ENCODE data around the gene USE1. TPM values are rescaled to one million over a fixed set of nuclear protein-coding genes. Genes with fewer than 3 reads are reported as not detected.
A peak's percentile ranks its signal among the peaks of the same experiment; 100 is the strongest.

The USE1 gene
- polyA plus RNA-seq, 1 experiment: 21.1 TPM

GRCh38 chr19:17266026-17266425, 50.9 kb downstream of the USE1 start:
- POLR2A ChIA-PET: no interaction called here
- no peak for TF ChIP-seq CTCF (IDR thresholded peaks at IDR 0.05; ENCODE audit: low read depth, low read length)

GRCh38 chr19:17266589-17266974, 51.4 kb downstream of the USE1 start:
- Histone ChIP-seq H3K27me3 (ENCODE audit: control insufficient read depth, insufficient read depth, low read length) (no peaks in the 10 kb centered on the region), H3K9me3 (ENCODE audit: control insufficient read depth, insufficient read depth, low read length) (no peaks in the 10 kb centered on the region), H3K27ac (ENCODE audit: low read depth, low read length) (no peak overlapping the region), H3K4me3 (ENCODE audit: low read depth, low read length) (no peak overlapping the region)
- POLR2A ChIA-PET: interaction anchor here (0.8 to 1.3 kb wide), 4 partner anchors 11 to 52 kb away, joined by 3 to 4 read pairs (median 3); partner anchors contain the start of genes OCEL1 and USE1
- CTCF ChIA-PET: interaction anchor here (0.8 to 1.1 kb wide), 2 partner anchors 16 to 26 kb away, joined by 3 read pairs; no protein-coding TSS in a partner anchor
- no peak for DNase-seq (ENCODE audit: low read depth, low spot score)
- no peak for TF ChIP-seq CTCF (IDR thresholded peaks at IDR 0.05; ENCODE audit: low read depth, low read length)

More at GRCh38 chr19:17266026-17266425, 50.9 kb downstream of the USE1 start:
- CTCF ChIA-PET: no interaction called here
- no peak for DNase-seq (ENCODE audit: low read depth, low spot score)
- H3K4me3 ChIP-seq (ENCODE audit: low read depth, low read length): no peak overlapping the region
- H3K9me3 ChIP-seq (ENCODE audit: control insufficient read depth, insufficient read depth, low read length): no peaks in the 10 kb centered on the region
- no peaks in the 10 kb centered on the region for H3K27me3 ChIP-seq (ENCODE audit: control insufficient read depth, insufficient read depth, low read length)
- no peak overlapping the region for H3K27ac ChIP-seq (ENCODE audit: low read depth, low read length)

- Histone ChIP-seq H3K27ac (ENCODE audit: low read depth, low read length) (peak within 1 kb of the TSS; percentile 52), H3K9me3 (ENCODE audit: control insufficient read depth, insufficient read depth, low read length) (no peaks in the 10 kb centered on the region), H3K27me3 (ENCODE audit: control insufficient read depth, insufficient read depth, low read length) (no peaks in the 10 kb centered on the region), H3K4me3 (ENCODE audit: low read depth, low read length) (peak within 1 kb of the TSS; percentile 96)
- ChIA-PET POLR2A (interaction anchor here (0.7 to 1.3 kb wide), 5 partner anchors 10 to 178 kb away, joined by 3 to 4 read pairs (median 3); partner anchors contain the start of genes OCEL1 and USE1), CTCF (interaction anchor here (0.8 to 1.1 kb wide), 2 partner anchors 15 to 26 kb away, joined by 3 read pairs; no protein-coding TSS in a partner anchor)
- TF ChIP-seq CTCF (IDR thresholded peaks at IDR 0.05; ENCODE audit: low read depth, low read length): no peak
- peak; percentile 99 for DNase-seq (ENCODE audit: low read depth, low spot score)
Observed at GRCh38 chr19:17266975-17267788, 52.0 kb downstream of the USE1 start, which contains the start of gene BABAM1. TSS of gene BABAM1 (plus strand) at chr19:17267443. CDS start at chr19:17268807, 1,364 bp downstream.

DNA sequence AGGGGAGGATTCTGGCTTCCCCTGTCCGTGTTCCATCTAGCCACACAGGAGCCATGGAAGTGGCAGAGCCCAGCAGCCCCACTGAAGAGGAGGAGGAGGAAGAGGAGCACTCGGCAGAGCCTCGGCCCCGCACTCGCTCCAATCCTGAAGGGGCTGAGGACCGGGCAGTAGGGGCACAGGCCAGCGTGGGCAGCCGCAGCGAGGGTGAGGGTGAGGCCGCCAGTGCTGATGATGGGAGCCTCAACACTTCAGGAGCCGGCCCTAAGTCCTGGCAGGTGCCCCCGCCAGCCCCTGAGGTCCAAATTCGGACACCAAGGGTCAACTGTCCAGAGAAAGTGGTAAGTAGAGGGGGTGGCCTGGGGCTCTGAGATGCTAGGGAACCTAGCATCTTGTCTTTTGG, 53.6 kb downstream of the USE1 start:
- Histone ChIP-seq H3K27me3 (ENCODE audit: control insufficient read depth, insufficient read depth, low read length) (no peaks in the 10 kb centered on the region), H3K27ac (ENCODE audit: low read depth, low read length) (no peak overlapping the region), H3K4me3 (ENCODE audit: low read depth, low read length) (no peak overlapping the region), H3K9me3 (ENCODE audit: control insufficient read depth, insufficient read depth, low read length) (no peaks in the 10 kb centered on the region)
- ChIA-PET CTCF (no interaction called here), POLR2A (interaction anchor here (0.6 to 0.7 kb wide), 2 partner anchors 53 to 494 kb away, joined by 3 read pairs; no protein-coding TSS in a partner anchor)
- no peak for DNase-seq (ENCODE audit: low read depth, low spot score)
- no peak for TF ChIP-seq CTCF (IDR thresholded peaks at IDR 0.05; ENCODE audit: low read depth, low read length)

Other genes with a start within 250 kb of the USE1 start
- gene CPAMD8, start 188.5 kb upstream of the USE1 start, polyA plus RNA-seq (2011; rRNA removed): 0.38 and 0.56 TPM in 2 replicates
- 4.6 and 4.9 TPM in 2 replicates for gene HAUS8, start 139.9 kb upstream of the USE1 start, polyA plus RNA-seq (2011; rRNA removed)
- gene MYO9B, start 139.6 kb upstream of the USE1 start, polyA plus RNA-seq (2011; rRNA removed): 34.5 and 42.5 TPM in 2 replicates
- 4.6 and 6.7 TPM in 2 replicates for gene OCEL1, start 10.9 kb downstream of the USE1 start, polyA plus RNA-seq (2011; rRNA removed)
- 16.3 and 18.9 TPM in 2 replicates for gene NR2F6, start 30.6 kb downstream of the USE1 start, polyA plus RNA-seq (2011; rRNA removed)
- gene USHBP1, start 49.4 kb downstream of the USE1 start, polyA plus RNA-seq (2011; rRNA removed): not detected in 2 replicates
- 92.0 and 98.6 TPM in 2 replicates for gene BABAM1, start 52.1 kb downstream of the USE1 start, polyA plus RNA-seq (2011; rRNA removed)
- gene ANKLE1, start 66.5 kb downstream of the USE1 start, polyA plus RNA-seq (2011; rRNA removed): 0.33 and 0.36 TPM in 2 replicates
- 6.1 and 8.6 TPM in 2 replicates for gene ABHD8, start 88.1 kb downstream of the USE1 start, polyA plus RNA-seq (2011; rRNA removed)
- gene MRPL34, start 90.5 kb downstream of the USE1 start, polyA plus RNA-seq (2011; rRNA removed): 23.2 and 24.3 TPM in 2 replicates
- 38.7 and 40.7 TPM in 2 replicates for gene DDA1, start 94.2 kb downstream of the USE1 start, polyA plus RNA-seq (2011; rRNA removed)
- 1.8 and 2.0 TPM in 2 replicates for gene ANO8, start 119.5 kb downstream of the USE1 start, polyA plus RNA-seq (2011; rRNA removed)
- gene GTPBP3, start 122.2 kb downstream of the USE1 start, polyA plus RNA-seq (2011; rRNA removed): 4.7 TPM in 2 replicates
- not detected in 2 replicates for gene PLVAP, start 162.0 kb downstream of the USE1 start, polyA plus RNA-seq (2011; rRNA removed)
- gene CCDC194, start 178.8 kb downstream of the USE1 start, polyA plus RNA-seq (2011; rRNA removed): not detected in 2 replicates
- 1.9 and 2.8 TPM in 2 replicates for gene BST2, start 190.3 kb downstream of the USE1 start, polyA plus RNA-seq (2011; rRNA removed)
- gene MVB12A, start 204.7 kb downstream of the USE1 start, polyA plus RNA-seq (2011; rRNA removed): 22.5 and 30.1 TPM in 2 replicates
- 0.05 and 0.07 TPM in 2 replicates for gene TMEM221, start 233.3 kb downstream of the USE1 start, polyA plus RNA-seq (2011; rRNA removed)
- gene NXNL1, start 245.6 kb downstream of the USE1 start, polyA plus RNA-seq (2011; rRNA removed): not detected in 2 replicates

All from AG04450 (cell line).